Nephron progenitor cell (in vitro differentiated cells): Measurements from ENCODE around the gene SCT.

Experiments
- DNase-seq: peaks from one replicate; pipeline ENCODE4 v3.0.0; 2021
- H3K27ac Mint-ChIP-seq: 2 replicates; pipeline ENCODE4 v1.8.0; 2021; ENCODE audit warnings: mild to moderate bottlenecking, moderate library complexity, mixed read lengths
- H3K27me3 Mint-ChIP-seq: 2 replicates; pipeline ENCODE4 v1.8.0; 2021; ENCODE audit warnings: mild to moderate bottlenecking, low read depth, mixed read lengths; ENCODE audit not compliant: poor library complexity
- H3K36me3 Mint-ChIP-seq: 2 replicates; pipeline ENCODE4 v1.8.0; 2021; ENCODE audit warnings: low read depth, mixed read lengths
- H3K4me1 Mint-ChIP-seq: 2 replicates; pipeline ENCODE4 v1.8.0; 2021; ENCODE audit warnings: mixed read lengths
- H3K4me3 Mint-ChIP-seq: 2 replicates; pipeline ENCODE4 v1.8.0; 2021; ENCODE audit warnings: mild to moderate bottlenecking, moderate library complexity, mixed read lengths
- H3K9me3 Mint-ChIP-seq: 2 replicates; pipeline ENCODE4 v1.8.0; 2021; ENCODE audit warnings: mild to moderate bottlenecking, moderate library complexity, mixed read lengths
- CTCF ChIP-seq: fragments of 200-600 bp; sonication (generic); IDR thresholded peaks from 2 replicates; pipeline ENCODE4 v1.5.0; 2021; ENCODE audit warnings: antibody characterized with exemption

SCT gene

GRCh38 chr11:662689-663274, 35.8 kb upstream of the SCT start:
- Mint-ChIP-seq H3K27me3 (peaks cover 2% of the 10 kb centered on the region), H3K4me1 (no peaks in the 10 kb centered on the region), H3K4me3 (no peak overlapping the region), H3K36me3 (peaks cover 33% of the 10 kb centered on the region), H3K9me3 (no peaks in the 10 kb centered on the region), H3K27ac (no peak overlapping the region)
- DNase-seq: peak; percentile 59
- peak; percentile 64 for TF ChIP-seq CTCF

GRCh38 chr11:660681-661444, 33.9 kb upstream of the SCT start:
- no peak for DNase-seq
- no peaks in the 10 kb centered on the region for H3K4me1 Mint-ChIP-seq
- no peak overlapping the region for H3K27ac Mint-ChIP-seq
- peaks cover 2% of the 10 kb centered on the region for H3K27me3 Mint-ChIP-seq
- TF ChIP-seq CTCF: no peak
- no peak overlapping the region for H3K4me3 Mint-ChIP-seq
- peaks cover 25% of the 10 kb centered on the region for H3K36me3 Mint-ChIP-seq
- H3K9me3 Mint-ChIP-seq: no peaks in the 10 kb centered on the region

GRCh38 chr11:660281-660680, 33.3 kb upstream of the SCT start:
- Mint-ChIP-seq H3K4me1 (no peaks in the 10 kb centered on the region), H3K9me3 (no peaks in the 10 kb centered on the region), H3K27ac (no peak overlapping the region), H3K36me3 (peaks cover 20% of the 10 kb centered on the region), H3K27me3 (peaks cover 2% of the 10 kb centered on the region), H3K4me3 (no peak overlapping the region)
- DNase-seq: no peak
- TF ChIP-seq CTCF: no peak

- H3K27me3 Mint-ChIP-seq: peaks cover 2% of the 10 kb centered on the region
- H3K36me3 Mint-ChIP-seq: peaks cover 17% of the 10 kb centered on the region
- H3K4me3 Mint-ChIP-seq: no peak overlapping the region
- no peak for TF ChIP-seq CTCF
- no peaks in the 10 kb centered on the region for H3K9me3 Mint-ChIP-seq
- no peak overlapping the region for H3K27ac Mint-ChIP-seq
- DNase-seq: no peak
- no peaks in the 10 kb centered on the region for H3K4me1 Mint-ChIP-seq
Observed at GRCh38 chr11:659532-660085, 32.6 kb upstream of the SCT start.

- no peaks in the 10 kb centered on the region for H3K4me1 Mint-ChIP-seq
- TF ChIP-seq CTCF: no peak
- H3K4me3 Mint-ChIP-seq: no peak overlapping the region
- H3K27me3 Mint-ChIP-seq: peaks cover 2% of the 10 kb centered on the region
- peaks cover 12% of the 10 kb centered on the region for H3K36me3 Mint-ChIP-seq
- H3K9me3 Mint-ChIP-seq: no peaks in the 10 kb centered on the region
- no peak for DNase-seq
- no peak overlapping the region for H3K27ac Mint-ChIP-seq
Observed at GRCh38 chr11:657691-658126, 30.7 kb upstream of the SCT start.
